ENCODE measurements around the gene ARHGAP27.

Gene ARHGAP27

DNA sequence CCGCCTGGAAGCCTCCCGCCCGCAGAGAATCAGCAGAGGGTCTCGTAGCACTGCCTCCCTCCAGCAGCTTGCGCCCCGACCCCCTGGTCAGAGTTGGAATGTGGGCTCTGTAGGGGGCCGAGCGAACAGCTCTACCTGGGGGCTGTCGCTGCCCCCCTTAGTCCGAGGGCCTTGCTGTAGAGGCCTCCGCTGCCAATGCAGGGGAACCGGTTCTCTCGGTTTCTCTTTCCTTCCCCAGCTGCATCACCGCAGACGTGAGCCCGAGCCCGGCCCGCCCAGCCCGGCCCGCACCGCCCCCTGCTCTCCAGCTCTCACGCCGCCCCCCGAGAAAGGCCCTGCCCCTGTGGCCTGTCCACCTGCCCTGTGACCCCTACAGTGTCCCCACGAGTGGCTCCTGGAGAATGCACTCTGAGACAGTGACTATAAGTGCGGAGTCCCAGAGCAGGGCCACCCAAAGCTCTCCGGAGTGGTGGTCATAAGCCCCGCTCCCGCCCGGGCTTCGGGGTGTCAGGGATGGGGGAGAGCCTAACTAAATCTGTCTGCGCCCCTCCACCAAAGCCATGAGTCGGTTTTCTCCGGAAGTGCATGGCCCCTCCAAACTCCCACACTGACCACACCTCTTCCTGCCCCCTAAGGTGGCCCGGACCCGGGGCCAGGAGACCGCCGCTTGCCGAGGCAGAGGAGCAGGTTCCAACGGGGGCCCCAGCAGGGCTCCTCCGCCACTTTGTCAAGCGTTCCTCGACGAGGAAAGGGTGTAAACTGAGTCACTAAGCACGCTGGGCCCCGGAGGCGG, 1.7 kb downstream of the ARHGAP27 start:
- DNase-seq: no peak

DNA sequence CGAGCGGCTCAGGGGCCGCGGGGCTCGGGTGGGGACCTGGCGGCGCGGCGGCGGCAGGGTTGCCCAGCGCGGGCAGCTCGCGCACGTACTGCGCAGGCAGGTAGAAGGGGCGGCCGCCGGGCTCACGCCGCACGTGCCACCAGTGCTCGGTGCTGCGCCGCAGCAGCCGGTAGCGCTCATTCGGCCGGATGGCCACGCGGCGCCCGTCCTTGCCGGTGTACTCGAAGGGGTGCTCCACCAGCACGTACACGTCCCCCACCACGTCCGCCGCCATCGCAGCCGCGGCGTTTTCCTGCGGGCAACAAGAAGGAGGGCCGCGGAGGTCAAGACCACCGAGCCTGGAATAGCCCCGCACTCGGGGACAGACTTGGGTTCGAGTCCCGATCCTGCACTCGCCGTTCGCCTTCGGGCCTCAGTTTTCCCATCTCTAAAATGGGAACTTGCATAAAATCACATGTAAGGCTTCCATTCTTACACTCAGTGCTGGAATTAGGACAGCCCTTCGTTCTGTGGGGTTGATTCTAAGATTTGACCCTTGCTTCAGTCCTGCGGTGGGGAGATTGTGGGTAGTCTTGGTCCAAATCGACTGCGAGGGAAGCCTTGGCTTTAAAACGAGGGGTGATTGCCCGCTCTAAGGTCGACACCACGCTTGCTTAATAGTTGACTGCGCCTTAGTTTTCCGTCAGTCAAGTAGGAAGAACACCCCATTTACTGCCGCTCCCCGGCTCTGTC, 2.5 kb downstream of the ARHGAP27 start:
- DNase-seq: no peak

DNA sequence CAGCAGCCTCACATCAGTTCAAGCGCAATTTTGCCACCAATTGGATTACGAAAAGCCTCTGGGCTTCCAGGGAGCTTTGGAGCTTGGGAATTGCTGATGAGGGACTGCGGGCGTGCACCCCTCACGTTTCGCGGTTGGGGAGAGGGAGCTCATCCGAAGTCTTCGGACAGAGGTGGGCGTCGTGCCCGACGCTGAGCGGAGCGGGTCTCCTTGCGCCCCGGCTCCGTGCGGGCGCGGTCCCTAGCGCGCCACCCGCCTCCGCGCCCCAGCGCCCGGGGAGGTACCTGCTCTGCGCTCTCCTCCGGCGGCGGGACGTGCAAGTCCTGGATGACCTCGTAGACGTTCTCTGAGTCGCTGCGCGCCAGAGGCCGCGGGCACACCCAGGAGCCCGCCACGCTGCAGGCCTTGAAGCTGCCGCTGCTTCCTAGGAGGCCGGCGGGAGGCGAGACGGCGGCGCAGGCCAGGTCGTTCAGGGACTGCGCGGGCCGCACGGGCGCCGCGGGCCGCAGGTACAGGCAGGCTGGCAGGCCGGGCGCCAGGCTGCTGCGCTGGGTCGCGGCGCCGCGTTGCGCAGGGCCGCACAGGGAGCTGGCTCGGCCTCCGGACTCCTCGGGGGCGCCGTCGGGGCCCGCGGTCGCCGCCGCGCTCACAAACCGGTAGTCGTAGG, 3.2 kb downstream of the ARHGAP27 start:
- no peak for DNase-seq

GRCh38 chr17:45428931-45429338, 3.7 kb downstream of the ARHGAP27 start:
- no peak for DNase-seq

DNA sequence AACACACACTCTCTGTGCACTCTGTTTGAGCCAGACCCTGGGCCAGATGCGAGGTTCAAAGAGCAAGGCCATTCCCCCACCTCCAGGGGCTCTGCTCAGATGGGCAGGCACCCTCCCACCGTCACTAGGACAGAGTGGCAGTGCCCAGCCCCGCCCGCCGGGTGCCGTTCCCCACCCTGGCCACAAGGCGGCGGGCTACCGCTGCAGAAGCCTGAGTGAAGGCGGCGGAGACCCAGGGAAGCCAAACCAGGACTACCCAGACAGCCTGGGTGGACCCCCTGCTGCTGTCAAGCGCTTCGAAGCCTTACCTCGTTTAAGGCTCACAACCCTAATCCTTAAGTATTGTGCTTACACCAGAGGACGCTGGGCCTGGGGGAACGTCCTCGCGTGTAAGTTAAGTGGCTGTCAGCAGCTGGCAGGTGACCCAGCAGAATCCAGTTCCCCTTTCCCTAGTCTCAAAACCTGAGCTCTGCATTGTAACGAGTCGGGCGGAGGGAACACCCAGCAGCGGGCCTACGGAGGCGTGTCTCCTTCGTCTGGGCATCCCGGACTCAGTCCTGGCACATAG, 4.5 kb downstream of the ARHGAP27 start:
- DNase-seq: peak; percentile 73

DNA sequence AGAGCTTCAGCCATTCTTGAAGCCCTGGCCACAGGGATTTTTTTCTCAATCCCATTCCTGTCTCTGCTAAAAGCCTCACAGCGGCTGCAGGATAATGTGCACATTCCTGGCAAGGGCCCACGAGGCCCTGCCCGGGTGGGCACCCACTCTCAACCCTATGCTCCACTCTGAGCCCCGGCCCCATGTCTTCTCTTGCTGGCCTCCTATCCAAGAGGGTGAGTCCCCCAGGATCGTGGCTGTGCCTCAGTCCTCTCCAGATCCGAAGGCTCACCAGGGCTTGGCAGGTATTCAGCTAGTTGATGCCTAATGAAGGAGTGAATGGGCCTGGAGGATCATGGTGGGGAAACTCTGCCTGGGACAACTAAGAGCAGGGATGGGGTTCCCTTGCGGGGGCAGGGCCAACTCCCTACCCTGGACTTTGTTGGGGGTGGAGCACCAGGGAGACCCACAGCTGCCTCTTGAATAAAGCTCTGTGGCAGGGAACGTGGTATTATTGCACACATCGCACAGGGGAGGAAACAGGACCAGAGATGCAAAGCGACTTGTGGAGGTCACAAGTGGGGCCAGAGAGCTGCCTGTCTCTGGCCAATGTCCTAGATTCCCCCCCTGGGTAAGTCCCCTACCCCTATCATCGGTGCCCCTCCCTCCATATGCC, 5.4 kb downstream of the ARHGAP27 start:
- no peak for DNase-seq

GRCh38 chr17:45426561-45426960, 6.1 kb downstream of the ARHGAP27 start:
- no peak for DNase-seq

GRCh38 chr17:45425984-45426413, 6.7 kb downstream of the ARHGAP27 start:
- DNase-seq: no peak

- no peak for DNase-seq
These were observed 7.3 kb downstream of the ARHGAP27 start for GRCh38 chr17:45425125-45425983.

GRCh38 chr17:45424769-45425124, 7.9 kb downstream of the ARHGAP27 start:
- no peak for DNase-seq

DNA sequence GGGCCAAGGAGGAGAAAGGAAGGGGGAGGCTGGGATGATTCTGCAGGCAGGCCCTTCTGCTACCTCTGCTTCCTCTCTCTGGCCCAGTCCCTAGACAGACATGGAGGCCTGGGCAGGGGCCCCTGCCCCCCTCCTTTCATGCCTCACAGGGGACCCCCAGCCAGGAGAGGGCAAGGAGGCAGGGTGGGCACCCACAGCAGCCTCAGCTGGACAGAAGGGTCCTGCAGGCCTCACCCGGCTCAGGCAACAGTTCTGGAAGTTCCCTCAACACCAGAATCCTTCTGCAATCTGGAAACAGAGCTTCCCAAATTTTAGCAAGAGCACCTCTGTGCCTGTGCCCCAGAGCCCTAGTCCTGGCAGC, 8.7 kb downstream of the ARHGAP27 start:
- no peak for DNase-seq

DNA sequence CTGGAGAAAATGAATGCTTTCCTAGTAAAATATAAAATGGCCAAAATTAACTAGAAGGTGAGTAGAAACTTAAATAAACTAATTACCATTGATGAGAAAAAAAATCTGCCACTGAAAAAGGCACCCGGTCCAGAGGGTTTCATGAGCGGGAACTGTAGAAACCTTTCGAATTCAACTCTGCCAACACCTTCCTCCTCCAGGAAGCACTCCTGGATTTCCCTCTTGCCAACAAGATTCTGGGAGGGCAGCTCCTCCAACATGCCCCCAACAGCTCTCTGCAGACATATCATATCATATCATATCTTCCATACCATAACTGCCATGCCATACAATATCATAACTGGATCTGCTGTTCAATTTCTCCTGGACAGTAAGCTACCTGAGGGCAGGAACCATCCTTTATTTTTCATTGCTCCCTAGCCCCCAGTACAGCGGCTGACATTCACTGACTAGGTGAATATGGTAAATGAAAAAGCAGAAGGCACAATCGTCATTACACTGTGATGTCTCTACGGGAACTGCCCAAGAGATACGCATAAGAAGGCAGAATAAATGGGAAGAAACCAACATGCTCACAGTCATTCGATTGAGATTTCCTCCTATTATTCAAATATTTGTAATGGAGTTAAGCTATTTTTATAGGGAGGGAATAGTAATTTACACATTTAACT, 9.2 kb downstream of the ARHGAP27 start:
- no peak for DNase-seq

DNA sequence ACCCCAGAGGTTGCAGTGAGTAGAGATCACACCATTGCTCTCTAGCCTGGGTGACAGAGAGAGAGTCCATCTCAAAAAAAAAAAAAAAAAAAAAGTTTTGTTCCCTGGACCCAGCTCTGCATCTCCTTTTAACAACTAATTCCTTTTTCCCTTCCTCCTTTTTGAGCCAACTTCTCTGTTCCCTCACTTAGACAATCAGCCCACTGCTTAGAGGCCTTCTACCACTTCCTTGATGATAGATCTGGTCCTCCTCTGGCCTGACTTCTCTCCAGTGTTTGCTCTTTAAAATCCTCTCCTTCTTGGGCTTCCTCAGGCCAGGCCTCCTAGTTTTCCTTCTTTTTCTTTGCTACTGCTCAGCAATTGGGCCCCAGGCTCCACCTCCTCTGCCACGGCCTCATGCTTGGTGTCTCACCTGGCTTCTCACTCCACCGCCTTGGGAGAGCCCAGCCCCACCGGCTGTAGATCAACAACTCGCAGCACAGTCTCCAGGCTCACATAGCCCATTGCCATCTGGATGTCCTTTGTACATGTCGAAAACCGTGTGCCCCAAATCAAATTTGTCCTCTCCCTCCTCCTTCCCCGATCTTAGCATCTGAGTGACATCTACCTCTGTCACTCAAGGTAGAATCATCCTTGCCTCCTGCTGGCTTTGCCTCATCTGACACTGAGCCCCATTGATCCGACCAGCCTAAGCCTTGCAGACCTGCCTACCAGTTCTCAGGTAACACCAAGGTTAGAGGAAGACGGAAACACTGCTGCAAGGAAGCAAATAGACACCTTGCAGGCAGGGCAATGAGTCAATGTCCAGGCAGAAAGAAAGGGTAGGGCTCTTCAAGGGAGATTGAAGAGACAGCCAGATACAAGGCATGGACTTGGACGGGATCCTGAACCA, 17.4 kb downstream of the ARHGAP27 start:
- no peak for DNase-seq

- no peak for DNase-seq
These were observed 19.2 kb downstream of the ARHGAP27 start for GRCh38 chr17:45413498-45413923.

DNA sequence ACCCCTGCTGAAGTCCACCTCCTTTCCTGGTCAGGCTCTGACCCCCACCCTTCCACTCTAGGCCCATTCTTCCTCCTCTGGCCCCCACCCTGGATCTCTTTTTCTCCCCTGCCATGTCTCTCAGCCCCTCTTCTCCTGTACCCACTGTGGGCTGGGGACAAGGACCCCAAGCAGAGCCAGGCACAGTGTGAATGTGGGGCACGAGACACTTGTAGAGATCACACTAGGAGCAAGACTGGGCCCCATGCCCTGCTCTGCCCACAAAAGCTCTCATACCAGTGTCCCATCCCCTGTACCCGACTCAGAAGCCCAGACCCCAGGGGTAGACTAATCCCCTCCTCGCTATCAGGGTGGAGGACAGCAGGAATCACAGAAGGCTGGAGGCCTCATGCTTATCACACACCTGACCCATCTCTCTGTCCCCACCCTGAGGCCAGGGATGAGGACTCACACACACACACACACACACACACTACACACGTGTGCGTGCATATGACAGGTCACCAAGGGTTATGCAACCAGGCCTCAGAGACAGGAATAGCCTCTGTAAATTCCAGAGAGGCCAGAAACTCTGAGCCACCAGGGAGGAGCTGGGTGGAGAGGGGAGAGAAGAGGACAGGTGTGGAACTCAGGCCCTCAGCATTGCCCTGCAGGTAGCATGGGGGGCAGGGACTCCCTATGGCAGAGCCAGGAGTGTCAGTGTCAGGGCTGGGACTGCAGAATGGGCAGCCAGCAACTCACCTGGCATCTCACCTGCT, 21.1 kb downstream of the ARHGAP27 start:
- DNase-seq: no peak

DNA sequence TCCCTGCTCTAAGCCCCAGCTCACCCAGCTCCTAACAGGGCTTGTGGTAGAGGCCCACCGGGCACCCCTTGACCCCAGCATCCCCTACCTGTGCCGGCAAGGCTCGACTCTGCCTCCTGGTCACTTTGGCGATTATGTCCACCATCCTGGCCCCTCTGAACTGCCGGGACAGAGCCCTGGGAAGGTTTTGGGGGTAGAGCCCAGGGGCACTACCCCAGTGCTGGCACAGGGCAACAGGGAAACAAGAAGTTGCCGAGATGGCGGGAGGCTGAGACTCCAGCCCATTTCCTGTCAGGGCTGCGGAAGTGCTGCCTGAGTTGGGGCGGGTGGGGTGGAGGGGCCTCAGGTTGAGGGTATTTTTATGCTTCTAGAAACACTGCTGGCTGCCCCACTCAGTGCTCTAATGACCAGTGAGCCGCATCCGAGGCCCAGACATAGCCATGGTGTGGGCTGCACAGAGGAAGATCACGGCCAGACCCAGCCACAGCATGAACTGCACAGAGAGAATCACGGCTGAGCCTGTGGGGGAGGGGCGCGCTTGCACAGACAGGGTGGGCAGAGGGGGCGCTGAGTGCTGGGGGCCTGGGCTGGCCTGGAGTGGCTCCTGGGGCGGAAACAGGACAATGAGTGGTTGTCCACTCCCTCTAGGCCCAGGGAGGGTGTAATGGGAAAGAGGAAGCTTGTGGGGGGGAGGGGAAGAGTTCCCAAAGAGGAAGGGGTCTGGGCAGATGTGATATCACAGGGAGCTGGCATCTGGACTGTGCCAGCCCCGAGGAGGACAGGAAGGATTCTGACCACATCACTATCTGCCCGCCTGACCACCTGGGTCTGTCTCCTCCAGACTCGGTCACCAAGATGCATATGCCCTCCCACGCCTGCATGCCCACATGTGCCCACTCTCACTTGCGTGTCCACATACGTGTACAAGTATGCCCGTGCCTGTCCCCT, 22.3 kb downstream of the ARHGAP27 start:
- DNase-seq: no peak

DNA sequence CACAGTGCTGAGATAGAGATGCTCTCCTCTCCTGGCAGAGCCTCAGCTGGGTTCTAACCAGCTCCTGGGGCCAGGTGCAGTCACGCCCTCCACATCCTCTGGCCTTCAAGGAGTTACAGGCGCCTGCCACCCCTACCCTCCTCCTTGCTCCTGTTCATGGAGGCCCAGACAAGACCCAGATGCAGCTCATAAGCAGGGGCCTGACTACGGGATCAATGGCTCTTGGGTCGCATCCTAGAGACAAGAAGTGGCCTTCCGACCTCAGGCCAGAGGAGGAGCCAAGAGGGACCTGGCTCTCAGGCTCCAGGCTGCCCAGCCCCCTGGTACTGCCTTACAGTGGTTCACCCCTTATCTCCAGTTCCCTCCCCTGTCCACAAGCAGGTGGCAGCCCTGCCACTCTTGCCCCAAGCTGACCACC, 23.0 kb downstream of the ARHGAP27 start:
- DNase-seq: no peak

Measured in effector CD8-positive, alpha-beta T cell (primary cell).